Parathyroid adenoma (tissue), 2 donors: ENCODE data around the gene USH2A.
"Not testable (repeated sequence)": the region's sequence is repeated elsewhere in the genome, so short reads cannot be mapped to it uniquely, and the experiment has no call there.

Experiments
- H2AFZ ChIP-seq: fragments of 300-600 bp; sonication (generic); one replicate; pipeline ENCODE4 v1.7.0; 2017; ENCODE audit warnings: antibody characterized with exemption, mild to moderate bottlenecking
- H3K27ac ChIP-seq: fragments of 300-600 bp; sonication (generic); one replicate; pipeline ENCODE4 v1.7.0; 2017
- H3K27me3 ChIP-seq: fragments of 300-600 bp; sonication (generic); one replicate; pipeline ENCODE4 v1.7.0; 2017; ENCODE audit warnings: low read length; ENCODE audit not compliant: control insufficient read depth, insufficient read depth
- H3K36me3 ChIP-seq: fragments of 300-600 bp; sonication (generic); one replicate; pipeline ENCODE4 v1.7.0; 2017; ENCODE audit warnings: low read length; ENCODE audit not compliant: control insufficient read depth, insufficient read depth
- H3K4me1 ChIP-seq: fragments of 300-600 bp; sonication (generic); one replicate; pipeline ENCODE4 v1.7.0; 2017; ENCODE audit warnings: control low read depth
- H3K4me2 ChIP-seq: fragments of 300-600 bp; sonication (generic); one replicate; pipeline ENCODE4 v1.7.0; 2017; ENCODE audit warnings: low read length
- H3K4me3 ChIP-seq: fragments of 300-600 bp; sonication (generic); one replicate; pipeline ENCODE4 v1.7.0; 2017; ENCODE audit warnings: low read depth, low read length
- H3K79me2 ChIP-seq: fragments of 300-600 bp; sonication (generic); one replicate; pipeline ENCODE4 v1.7.0; 2017; ENCODE audit warnings: control low read depth
- H3K9ac ChIP-seq: fragments of 300-600 bp; sonication (generic); one replicate; pipeline ENCODE4 v1.7.0; 2017; ENCODE audit warnings: mild to moderate bottlenecking
- H3K9me3 ChIP-seq: fragments of 300-600 bp; sonication (generic); one replicate; pipeline ENCODE4 v1.7.0; 2017; ENCODE audit warnings: low read length; ENCODE audit not compliant: control insufficient read depth
- TF ChIP-seq, protein P1 (sequence below): fragments of 300-600 bp; sonication (generic); IDR thresholded peaks from one replicate; pipeline ENCODE4 v1.7.0; 2017; ENCODE audit warnings: antibody characterized with exemption, mild to moderate bottlenecking
- donor health status: primary hyperparathyroidism.

The USH2A gene

GRCh38 chr1:216168546-216168945, 254.7 kb downstream of the USH2A start:
- H3K9ac ChIP-seq = no peak overlapping the region
- H3K36me3 ChIP-seq = no peaks in the 10 kb centered on the region
- H3K4me1 ChIP-seq = no peaks in the 10 kb centered on the region
- H3K4me2 ChIP-seq = no peak overlapping the region
- TF ChIP-seq, protein P1, sequence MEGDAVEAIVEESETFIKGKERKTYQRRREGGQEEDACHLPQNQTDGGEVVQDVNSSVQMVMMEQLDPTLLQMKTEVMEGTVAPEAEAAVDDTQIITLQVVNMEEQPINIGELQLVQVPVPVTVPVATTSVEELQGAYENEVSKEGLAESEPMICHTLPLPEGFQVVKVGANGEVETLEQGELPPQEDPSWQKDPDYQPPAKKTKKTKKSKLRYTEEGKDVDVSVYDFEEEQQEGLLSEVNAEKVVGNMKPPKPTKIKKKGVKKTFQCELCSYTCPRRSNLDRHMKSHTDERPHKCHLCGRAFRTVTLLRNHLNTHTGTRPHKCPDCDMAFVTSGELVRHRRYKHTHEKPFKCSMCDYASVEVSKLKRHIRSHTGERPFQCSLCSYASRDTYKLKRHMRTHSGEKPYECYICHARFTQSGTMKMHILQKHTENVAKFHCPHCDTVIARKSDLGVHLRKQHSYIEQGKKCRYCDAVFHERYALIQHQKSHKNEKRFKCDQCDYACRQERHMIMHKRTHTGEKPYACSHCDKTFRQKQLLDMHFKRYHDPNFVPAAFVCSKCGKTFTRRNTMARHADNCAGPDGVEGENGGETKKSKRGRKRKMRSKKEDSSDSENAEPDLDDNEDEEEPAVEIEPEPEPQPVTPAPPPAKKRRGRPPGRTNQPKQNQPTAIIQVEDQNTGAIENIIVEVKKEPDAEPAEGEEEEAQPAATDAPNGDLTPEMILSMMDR = no peak
- no peaks in the 10 kb centered on the region for H3K79me2 ChIP-seq
- no peak overlapping the region for H2AFZ ChIP-seq
- no peak overlapping the region for H3K27ac ChIP-seq
- no peaks in the 10 kb centered on the region for H3K27me3 ChIP-seq
- H3K4me3 ChIP-seq = no peak overlapping the region
- H3K9me3 ChIP-seq = no peaks in the 10 kb centered on the region

GRCh38 chr1:216154063-216154462, 269.2 kb downstream of the USH2A start:
- no peaks in the 10 kb centered on the region for H3K36me3 ChIP-seq
- H3K79me2 ChIP-seq = no peaks in the 10 kb centered on the region
- no peaks in the 10 kb centered on the region for H3K4me1 ChIP-seq
- no peaks in the 10 kb centered on the region for H3K27me3 ChIP-seq
- H3K9ac ChIP-seq = no peak overlapping the region
- H3K4me3 ChIP-seq = no peak overlapping the region
- H2AFZ ChIP-seq = no peak overlapping the region
- H3K9me3 ChIP-seq = no peaks in the 10 kb centered on the region
- H3K4me2 ChIP-seq = no peak overlapping the region
- TF ChIP-seq, protein P1 = no peak
- no peak overlapping the region for H3K27ac ChIP-seq

DNA sequence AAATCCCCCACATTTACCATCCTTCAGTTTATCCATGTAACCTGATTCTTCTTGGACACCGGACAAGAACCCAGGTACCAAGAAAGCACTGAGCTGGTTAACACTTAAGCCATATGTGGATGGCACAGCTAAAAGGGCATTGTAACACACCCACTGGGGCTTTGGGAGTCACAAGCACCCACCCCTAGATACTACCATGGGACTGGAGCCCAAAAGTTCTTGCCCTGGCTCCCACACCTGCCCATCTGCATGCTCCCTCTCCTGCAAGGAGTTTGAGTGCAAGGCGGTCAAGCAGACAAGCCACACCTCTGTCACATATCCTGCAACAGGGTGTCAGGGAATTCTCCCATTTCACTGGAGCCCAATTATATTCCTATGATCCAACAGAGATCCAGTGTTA, 270.1 kb downstream of the USH2A start:
- Histone ChIP-seq H3K9ac (no peak overlapping the region), H3K4me2 (no peak overlapping the region), H3K4me1 (no peaks in the 10 kb centered on the region), H2AFZ (no peak overlapping the region), H3K27me3 (no peaks in the 10 kb centered on the region), H3K79me2 (no peaks in the 10 kb centered on the region), H3K9me3 (no peaks in the 10 kb centered on the region), H3K27ac (no peak overlapping the region), H3K36me3 (no peaks in the 10 kb centered on the region), H3K4me3 (no peak overlapping the region)
- TF ChIP-seq, protein P1 = no peak

GRCh38 chr1:216145451-216146018, 277.7 kb downstream of the USH2A start:
- H3K9me3 ChIP-seq, H3K36me3 ChIP-seq, H3K9ac ChIP-seq, H3K79me2 ChIP-seq, H2AFZ ChIP-seq, H3K4me2 ChIP-seq, H3K27me3 ChIP-seq, H3K4me3 ChIP-seq, H3K27ac ChIP-seq, H3K4me1 ChIP-seq: not testable (repeated sequence)

DNA sequence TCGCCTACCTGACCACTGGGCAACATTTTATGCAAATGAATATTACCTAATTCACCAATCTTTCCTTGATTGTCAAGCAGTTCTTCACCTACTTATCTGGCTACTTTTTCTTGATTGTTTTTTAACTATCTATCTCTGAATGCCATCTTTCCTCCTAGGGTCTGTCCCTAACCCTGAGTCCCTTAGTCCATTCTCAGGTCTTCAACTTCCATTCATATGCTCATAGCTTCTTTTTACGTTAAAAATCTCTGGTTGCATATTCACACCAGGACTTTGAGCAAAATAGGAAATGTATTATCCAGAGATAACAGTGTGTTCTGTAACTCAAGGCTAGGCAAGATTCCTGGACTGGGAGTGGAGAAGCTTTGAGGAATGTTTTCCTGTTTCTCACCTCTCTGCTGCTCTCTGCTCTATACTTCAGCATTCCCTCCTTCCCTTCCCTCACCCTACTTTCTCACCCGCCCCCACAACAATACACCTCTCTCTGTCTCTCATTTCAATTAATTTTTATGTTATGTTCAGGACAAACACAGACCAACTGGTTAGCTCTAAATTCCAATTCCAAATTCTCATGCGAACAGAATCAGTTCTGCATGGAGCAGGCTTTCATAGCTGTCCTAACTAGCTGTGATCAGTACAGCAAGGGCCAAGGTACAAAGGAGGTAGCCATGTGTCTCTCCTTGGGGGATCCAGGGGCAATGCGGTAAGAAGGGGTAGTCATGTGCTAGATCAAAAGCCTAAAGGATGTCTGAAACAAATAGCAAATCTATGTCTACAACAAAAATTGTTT, 278.4 kb downstream of the USH2A start:
- Histone ChIP-seq H3K9ac (no peak overlapping the region), H3K36me3 (no peaks in the 10 kb centered on the region), H3K27me3 (no peaks in the 10 kb centered on the region), H3K4me3 (no peak overlapping the region), H3K79me2 (no peaks in the 10 kb centered on the region), H3K9me3 (no peaks in the 10 kb centered on the region), H3K4me1 (no peaks in the 10 kb centered on the region), H2AFZ (no peak overlapping the region), H3K27ac (no peak overlapping the region), H3K4me2 (no peak overlapping the region)
- TF ChIP-seq, protein P1 = no peak
